Stimulated activated CD4-positive, alpha-beta T cell treated with anti-CD3 and anti-CD28 coated beads, Interleukin-1b, Interleukin-23, amount 100 ng/mL, for 4 hours (primary cell): ENCODE results near the gene PRF1.
"Not testable (repeated sequence)": the region's sequence is repeated elsewhere in the genome, so short reads cannot be mapped to it uniquely, and the experiment has no call there.

Source experiments
- DNase-seq, 2 donors: peaks; one replicate each; pipeline ENCODE4 v3.0.0-alpha.2; 2020; ENCODE audit warnings: low read depth in 2 of 2

Gene PRF1

GRCh38 chr10:70602665-70603448, at the start of gene PRF1:
PRF1 (minus strand) TSS chr10:70602741; CDS start chr10:70600902, 1,839 bp downstream.
- DNase-seq = peak; percentile 39 to 43

- no peak for DNase-seq
Observed at GRCh38 chr10:70651661-70652060, 49.1 kb upstream of the PRF1 start.

DNA sequence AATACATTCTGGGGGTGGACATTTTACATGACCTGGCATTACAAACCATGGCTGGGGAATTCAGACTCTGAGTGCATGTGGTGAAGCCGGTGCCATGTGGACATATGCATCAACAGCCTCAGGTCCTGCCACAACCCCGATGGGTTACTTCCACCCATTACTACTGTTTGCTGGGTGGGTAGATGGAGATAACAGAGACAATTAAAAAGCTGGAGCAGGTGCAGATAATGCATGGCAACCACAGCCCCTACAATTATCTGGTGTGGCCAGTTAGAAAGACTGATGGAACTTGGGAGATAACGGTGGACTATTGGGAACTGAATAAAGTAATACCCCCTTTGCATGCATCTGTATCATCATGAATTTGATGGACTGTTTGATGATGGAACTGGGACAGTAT, 48.2 kb upstream of the PRF1 start:
- DNase-seq = no peak

DNA sequence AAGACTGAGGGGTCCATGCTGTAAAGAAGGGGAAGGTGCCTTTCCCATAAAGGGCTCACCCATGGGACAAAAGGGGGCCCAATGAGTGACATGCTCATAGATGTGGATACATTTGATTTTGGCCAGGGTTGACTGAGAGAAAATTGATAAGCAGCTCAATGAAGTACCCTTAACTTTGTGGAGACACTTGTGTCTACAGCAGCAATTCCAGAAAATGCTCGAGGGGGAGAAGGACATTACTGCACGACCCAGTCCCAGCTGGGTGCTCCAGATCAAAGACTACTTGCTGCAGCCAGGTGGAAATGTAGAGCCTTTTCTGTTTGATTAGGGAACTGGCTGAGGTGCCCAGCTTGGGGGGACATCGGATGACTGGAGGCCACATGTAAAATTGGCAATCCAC, 47.6 kb upstream of the PRF1 start:
- no peak for DNase-seq

DNA sequence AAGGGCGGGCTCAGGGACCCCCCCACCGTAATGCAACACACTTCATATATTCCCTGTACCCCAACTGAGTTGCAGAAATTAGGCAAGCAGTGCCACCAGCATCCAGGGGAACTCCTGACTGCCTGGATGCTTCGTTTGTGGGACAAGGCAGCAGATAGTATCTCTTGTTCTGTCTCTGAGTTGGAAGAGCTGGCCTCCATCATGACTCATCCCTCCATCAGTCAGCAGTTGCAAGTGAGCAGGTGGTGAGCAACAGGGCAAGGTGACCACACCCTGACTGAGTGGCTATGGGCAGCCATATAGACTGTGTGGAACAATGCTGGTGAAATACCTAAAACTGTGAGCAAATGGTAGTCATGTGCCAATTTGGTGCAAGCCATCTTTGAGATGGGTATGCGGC, 47.0 kb upstream of the PRF1 start:
- no peak for DNase-seq

DNA sequence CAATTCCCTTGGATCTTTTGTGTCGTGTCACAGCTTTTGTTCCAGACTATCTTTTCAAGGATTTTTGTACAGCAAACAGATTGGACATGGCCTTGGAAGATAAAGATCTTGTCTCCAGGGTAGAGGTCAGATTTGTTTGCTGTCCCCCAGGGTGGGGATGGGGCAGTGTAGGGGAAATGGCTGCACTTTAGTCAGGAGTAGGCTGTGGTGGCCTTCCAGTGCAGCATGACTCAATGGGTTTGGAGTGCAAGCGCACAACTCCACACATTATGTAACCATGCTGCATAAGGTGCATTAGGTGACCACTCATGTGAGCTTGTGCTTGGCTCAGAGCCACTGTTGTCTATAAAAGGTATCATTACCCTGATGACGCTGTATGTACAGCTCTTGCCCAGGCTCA, 45.9 kb upstream of the PRF1 start:
- no peak for DNase-seq

DNA sequence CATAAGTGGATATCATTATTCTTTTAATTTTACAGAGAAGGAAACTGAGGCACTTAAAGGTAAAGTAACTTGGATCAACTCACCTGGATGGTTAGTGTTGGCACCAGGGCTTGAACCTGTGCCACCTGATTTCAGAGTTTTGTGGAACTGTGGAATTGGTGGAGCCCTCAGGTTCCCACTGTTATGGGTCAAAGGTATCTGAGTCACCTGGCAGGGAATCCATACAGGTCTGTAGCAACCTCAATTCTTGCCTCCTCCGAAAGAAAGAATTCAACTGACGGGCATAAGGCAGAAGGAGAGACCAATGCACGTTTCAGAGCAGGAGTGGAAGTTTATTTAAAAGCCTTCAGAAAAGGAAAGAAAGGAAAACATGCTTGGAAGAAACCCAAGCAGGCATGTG, 44.5 kb upstream of the PRF1 start:
- no peak for DNase-seq

DNA sequence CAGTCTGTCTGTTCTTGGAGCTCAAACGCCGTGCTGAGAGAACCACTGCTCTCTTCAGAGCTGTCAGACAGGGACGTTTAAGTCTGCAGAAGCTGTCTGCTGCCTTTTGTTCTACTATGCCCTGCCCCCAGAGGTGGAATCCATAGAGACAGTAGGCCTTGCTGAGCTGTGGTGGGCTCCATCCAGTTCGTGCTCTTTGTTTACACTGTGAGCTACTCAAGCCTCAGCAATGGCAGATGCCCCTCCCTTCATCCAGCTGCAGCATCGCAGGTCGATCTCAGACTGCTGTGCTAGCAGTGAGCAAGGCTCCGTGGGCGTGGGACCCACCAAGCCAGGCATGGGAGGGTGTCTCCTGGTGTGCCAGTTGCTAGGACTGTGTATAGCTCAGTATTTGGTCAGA, 42.4 kb upstream of the PRF1 start:
- not testable (repeated sequence) for DNase-seq

- DNase-seq = not testable (repeated sequence)
Observed at GRCh38 chr10:70643272-70643671, 40.7 kb upstream of the PRF1 start.

GRCh38 chr10:70639640-70640383, 37.3 kb upstream of the PRF1 start:
- not testable (repeated sequence) for DNase-seq

GRCh38 chr10:70634515-70634914, 32.0 kb upstream of the PRF1 start:
- DNase-seq = not testable (repeated sequence)

DNA sequence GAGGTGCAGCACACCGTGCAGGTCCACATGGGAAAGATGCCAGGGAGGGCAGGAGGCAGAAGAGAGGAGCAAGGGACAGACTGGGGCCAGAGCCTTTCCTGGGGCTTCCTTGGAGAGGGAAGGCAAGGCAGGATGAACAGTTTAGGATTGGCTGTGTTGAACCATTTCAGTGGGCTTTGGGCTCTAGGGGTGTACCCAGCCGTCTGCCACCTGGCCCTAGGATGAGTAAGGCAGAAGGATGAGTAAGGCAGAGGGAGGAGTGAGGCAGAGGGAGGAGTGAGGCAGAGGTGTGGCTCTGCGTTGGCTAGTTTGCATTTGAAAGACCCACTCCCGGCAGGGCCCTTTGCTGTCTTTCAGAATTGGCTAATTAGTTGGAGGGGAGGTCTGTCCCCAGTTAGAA, 31.5 kb upstream of the PRF1 start:
- DNase-seq = no peak

DNA sequence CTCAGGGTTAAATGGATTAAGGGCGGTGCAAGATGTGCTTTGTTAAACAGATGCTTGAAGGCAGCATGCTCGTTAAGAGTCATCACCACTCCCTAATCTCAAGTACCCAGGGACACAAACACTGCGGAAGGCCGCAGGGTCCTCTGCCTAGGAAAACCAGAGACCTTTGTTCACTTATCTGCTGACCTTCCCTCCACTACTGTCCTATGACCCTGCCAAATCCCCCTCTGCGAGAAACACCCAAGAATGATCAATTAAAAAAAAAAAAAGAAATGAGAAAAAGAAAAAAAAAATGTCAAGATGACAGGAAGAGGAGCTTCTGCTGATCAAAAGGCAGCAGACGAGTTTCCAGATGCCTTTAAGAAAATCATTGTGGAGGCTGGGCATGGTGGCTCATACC, 29.2 kb upstream of the PRF1 start:
- DNase-seq = not testable (repeated sequence)

GRCh38 chr10:70629338-70629737, 26.8 kb upstream of the PRF1 start:
- DNase-seq = no peak

DNA sequence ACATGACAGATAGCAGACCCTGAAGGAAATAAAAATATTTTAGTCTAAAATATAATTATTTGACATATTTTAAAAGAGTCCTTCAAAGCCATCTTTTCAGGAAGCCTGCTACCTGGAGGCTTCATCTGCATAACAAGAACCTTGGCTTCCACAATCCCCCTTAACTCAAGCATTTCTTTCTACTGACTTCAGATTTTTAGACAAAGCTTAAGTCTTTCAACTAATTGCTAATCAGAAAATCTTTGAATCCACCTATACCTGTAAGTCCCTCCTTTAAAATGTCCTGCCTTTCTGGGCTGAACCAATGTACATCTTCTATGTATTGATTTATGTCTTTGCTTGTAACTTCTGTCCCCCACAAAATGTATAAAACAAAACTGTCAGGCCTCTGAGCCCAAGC, 23.5 kb upstream of the PRF1 start:
- DNase-seq = no peak

DNA sequence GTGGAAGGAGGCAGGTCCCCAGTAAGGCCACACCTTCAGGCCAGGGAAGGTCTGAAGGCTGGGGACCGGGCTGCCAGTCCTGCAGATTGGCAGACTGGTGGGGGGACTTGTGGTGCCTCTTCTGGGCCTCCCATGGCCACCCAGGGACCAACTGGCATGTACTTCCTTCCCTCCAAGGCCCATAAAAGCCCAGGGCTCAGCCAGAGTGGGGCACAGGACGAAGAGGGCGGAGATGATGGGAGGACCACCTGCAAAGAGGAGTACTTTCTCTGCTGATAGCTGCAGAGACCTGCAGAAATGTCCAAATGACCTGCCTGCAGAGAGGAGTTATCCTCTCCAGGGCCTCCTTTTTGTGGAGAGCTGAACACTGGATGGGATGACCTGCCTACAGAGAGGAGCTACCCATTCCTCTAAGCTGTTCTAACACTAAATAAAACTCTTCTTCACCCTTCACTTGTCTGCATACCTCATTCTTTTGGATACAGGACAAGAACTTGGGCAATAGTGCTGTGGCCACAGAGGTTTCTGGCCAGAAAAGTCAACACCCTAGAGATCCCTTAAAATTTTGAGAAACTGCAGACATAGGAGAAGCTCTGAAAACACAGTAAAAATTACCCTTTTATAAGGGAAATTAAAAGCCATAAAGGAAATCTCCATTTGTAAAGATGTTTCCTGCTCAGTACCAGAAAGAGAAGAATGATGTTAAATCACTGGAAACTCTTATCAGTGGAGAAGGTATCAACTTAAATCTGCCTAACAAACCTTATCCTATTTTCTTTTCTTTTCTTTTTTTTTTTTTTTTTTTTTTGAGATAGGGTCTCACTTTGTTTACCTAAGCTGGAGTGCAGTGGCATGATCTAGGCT, 20.7 kb upstream of the PRF1 start:
- no peak for DNase-seq

GRCh38 chr10:70622541-70622940, 20.0 kb upstream of the PRF1 start:
- DNase-seq = no peak

DNA sequence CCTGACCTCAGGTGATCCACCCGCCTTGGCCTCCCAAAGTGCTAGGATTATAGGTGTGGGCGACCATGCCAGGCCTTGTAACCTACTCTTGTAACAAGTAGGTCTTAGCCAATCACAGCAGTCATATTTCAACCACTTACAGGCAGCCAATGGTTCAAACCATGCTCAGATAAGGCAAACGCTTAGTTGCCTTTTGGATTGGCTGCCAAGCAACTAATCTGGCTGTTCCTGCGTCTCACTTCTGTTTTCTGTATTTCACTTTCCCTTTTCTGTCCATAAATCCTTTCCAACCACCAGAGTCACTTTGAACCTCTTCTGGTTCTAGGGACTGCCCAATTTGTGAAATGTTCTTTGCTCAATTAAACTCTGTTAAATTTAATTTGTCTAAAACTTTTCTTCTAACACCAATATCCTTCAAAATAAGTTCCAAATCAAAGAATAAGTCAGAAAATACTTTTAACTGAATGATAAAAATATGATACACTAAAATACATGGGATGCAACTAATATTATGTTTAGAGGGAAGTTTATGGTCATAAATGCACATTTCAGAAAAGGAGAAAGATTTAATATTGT, 19.1 kb upstream of the PRF1 start:
- DNase-seq = no peak

GRCh38 chr10:70620020-70620289, 17.4 kb upstream of the PRF1 start:
- no peak for DNase-seq

- DNase-seq = no peak
Observed at GRCh38 chr10:70619271-70620019, 16.9 kb upstream of the PRF1 start.

DNA sequence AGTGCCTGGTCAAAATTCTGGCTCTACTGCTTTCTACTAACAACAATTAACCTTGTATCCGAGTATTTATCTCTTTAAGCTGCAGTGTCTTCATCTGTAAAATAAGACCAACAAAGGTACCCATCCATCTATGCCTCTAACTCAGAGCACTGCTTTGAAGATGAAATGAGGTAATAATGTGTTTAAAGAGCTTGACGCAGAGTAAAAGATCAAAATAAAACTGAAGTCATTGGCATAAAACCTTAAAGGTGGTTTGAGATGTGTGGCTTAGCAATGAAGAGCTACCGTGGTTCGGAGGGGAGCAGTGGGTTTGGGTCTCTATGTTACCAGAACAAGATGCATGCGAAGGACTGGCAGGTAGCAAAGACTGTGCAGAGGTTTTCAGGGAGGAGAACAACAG, 16.1 kb upstream of the PRF1 start:
- DNase-seq = no peak
